GM21447 (cell line): ENCODE data around the gene MRPS16.
"Not testable (repeated sequence)": the region's sequence is repeated elsewhere in the genome, so short reads cannot be mapped to it uniquely, and the experiment has no call there.

ENCODE experiments used
- ATAC-seq: cut with Tn5 transposase; IDR thresholded peaks from one replicate; pipeline ENCODE4 v1.9.1; 2021; ENCODE audit not compliant: unreplicated experiment

The MRPS16 gene

DNA sequence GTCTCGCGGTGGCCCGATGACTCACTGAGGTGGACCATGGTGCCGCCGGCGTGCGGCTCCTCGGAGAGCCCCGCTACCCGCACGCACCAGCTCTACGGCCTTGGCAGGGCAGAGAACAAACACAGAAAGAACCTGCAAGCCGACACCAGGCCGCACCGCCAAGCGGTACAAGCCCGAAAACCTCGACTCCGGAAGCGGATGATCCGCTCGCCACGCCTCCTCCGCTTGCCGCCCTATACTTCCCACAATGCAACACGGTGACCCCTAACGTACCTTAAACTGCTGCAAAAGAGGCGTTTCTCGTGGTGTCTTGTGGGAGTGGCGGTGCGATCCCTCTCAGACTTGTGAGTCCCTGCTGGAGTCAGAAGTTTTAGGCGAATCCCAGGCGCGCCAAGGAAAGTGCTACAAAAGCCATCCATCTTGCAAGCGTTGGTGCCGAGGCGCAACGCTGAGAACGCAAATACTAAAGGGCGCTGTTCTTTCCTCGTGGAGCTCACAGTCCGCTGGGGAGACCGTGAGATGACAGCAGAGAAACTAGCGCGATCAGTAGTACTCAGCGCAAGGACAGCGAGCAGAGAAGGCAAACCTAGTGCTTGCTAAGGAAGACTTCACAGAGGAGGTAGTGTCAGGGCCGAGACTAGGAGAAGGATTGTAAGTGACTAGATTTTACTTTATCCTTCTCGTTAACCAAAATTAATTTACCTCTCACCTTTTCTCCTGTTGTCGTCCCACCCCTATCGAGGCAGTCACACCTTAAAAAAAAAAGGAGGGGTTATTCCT, at the start of gene MRPS16:
TSS of gene MRPS16 (minus strand) at position 200 of the 780 bp plus-strand sequence. CDS start at position 38, 162 bp downstream.
- peak; percentile 84 for ATAC-seq

DNA sequence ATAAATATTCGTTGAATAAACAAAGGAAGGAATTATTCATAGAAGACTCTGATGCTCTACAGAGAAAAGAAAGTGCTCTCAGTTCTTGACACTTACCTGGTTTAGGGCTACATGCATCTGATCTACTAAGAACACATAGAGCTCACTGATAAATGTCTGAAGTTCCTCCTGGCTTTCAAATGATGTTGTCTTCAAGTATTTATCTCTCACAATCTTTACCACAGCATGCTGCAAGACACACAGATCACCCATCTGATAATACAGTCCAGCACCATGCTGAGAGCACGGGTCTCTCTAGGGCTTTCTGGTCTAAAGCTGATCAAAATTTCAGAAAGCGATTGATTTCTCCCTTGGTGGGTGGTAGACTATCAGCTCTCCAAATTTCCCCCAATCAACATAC, 44.5 kb upstream of the MRPS16 start:
- no peak for ATAC-seq

DNA sequence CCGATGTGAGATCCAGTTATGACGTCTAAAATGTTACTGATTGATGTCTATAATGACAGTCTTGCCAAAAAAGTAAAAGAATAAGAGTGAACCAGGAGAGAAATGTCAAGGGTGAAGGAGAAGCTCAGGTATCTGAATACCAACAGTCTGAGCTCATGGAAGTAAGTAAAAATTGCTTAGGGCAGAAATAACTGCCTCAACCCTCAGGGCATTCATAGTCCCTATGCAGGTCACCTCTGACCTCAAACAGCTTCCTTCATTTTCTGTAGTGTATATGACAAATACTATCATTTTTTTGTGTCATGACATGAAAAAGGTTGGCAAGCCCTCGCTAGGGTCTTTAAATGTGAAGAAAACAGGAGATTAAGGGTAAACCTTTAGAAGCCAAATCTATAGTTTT, 41.0 kb upstream of the MRPS16 start:
- ATAC-seq, result no peak

DNA sequence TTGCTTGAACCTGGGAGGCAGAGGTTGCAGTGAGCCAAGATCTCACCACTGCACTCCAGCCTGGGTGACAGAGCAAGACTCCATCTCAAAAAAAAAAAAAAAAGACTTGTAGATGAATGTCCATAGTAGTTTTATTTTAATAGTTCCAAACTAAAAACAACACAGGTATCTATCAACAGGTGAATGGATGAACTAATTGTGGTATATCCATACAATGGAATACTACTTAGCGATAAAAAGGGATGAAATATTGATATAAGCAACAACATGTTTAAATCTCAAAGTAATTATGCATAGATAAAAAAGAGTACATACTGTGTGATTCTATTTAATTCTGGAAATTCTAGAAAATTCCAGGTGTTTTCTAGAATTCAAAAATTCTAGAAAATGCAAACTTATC, 37.5 kb upstream of the MRPS16 start:
- no peak for ATAC-seq

DNA sequence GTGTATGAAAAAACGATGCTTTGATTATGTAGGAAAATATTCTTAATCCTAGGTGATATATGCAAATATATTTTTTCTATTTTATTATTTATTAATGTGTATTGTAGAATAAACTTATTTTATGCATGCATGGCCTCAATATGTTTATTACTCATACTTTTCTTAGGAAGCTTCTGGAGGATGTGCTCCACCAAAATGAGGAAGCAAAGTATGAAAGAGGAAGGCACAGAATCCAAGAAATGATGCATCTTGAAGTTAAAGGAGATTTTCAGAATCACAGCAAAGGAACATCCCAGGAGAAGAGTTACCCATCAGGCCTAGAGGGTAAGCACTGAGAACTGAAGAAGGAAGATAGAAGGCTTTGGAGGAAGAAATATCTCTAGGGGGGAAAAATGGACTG, 35.0 kb upstream of the MRPS16 start:
- no peak for ATAC-seq

DNA sequence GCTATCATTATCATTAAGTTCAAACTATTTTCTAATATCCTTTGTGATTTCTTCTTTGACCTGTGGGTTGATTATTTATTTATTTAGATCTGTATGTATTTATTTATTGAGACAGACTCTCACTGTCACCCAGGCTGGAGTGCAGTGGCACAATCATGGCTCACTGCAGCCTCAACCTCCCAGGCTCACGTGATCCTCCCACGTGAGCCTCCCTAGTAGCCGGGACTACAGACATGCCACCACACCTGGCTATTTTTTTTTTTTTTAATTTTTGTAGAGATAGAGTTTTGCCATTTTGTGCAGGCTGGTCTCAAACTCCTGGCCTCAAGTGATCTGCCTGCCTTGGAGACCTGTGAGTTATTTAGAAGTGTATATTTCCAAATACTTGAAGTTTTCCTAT, 28.7 kb upstream of the MRPS16 start:
- ATAC-seq, result no peak

DNA sequence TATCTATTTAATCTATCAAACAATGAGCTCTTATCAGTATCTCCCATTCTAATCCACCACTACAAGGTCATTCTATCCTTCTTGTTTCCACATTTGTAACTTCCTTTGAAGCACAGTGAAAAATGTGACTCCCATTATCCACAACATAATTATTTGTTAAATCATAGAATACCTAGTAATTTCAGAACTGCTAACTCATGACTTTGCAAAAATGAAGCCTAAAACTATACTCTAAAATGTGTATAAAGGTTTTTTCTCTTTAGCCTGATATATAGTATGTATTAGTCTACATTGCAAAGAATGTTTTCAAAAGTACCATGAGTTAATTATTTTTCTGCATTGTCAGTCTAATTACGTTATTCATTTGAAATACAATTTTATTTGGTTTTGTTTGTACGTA, 12.0 kb upstream of the MRPS16 start:
- ATAC-seq, result no peak

DNA sequence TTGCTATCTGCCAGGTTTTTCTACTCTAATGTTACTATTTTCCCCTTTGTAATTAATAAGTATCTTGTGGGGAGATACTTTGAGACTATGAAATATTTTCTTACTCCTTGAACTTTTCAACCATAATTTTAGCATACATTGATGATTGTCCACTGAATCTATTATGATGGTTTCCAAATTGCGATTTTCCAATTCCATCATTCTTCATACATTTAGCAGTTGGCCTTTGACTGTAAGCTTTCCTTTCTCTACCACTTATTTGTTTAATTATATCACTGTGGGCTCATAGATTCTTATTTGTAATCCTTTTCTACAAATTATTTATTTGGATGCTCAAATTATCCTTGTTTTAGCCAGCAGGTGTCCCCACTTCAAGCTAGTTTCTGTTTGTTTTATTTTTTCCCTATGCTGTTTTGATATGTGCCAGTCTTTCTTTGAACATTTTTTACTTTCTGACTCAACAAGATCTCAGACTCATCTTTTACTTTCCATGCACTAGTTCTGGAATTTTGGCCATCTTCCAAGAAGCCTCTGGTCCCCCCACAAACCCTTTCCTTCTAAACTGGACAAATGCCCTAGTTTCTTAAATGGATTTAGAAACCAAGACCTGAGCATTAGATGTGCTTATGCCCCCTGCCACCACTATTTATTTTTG, 11.4 kb upstream of the MRPS16 start:
- ATAC-seq, result no peak

DNA sequence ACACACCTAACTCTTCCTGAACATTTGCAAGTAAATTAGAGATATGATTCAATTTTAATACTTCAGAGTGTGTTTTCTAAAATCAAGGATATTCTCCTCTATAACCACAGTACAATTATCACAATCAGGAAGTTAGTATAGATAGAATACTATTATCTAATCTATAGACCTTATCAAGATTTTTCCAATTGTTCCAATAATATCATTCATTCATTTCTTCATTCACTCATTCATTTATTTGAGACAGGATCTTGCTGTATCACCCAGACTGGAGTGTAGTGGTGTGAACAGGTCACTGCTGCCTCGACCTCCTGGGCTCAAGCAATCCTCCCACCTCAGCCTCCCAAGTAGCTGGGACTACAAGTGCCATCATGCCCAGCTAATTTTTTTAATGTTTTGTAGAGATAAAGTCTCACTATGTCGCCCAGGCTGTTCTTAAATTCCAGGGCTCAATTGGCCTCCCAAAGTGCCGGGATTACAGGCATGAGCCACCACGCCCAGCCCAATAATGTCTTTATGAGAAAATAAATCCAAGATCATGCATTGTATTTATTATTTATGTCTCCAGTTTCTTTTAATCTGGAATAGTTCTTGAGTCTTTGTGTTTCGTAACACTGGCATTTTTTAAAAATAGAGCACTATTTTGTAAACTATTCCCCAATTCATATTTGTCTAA, 10.6 kb upstream of the MRPS16 start:
- no peak for ATAC-seq

DNA sequence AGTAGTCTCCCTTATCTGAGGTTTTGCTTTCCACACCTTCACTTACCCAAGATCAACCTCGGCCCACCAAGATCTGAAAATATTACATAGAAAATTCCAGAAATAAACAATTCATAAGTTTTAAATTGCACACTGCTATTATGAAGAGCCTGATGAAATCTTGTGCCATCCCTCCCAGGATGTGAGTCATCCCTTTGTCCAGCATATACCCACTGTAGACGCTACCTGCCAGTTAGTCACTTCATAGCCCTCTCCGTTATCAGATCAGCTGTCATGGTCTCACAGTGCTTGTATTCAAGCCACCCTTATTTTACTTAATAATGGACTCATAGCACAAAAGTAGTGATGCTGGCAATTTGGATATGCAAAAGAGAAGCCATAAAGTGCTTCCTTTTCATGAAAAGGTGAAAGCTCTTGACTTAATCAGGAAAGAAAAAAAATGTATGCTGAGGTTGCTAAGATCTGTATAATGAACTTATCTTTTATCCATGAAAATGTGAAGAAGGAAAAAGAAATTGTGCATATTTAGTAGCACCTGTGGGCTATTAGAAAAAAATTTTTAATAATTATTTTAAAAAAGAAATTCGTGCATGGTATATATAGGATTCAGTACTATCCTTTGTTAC, 9.8 kb upstream of the MRPS16 start:
- no peak for ATAC-seq

DNA sequence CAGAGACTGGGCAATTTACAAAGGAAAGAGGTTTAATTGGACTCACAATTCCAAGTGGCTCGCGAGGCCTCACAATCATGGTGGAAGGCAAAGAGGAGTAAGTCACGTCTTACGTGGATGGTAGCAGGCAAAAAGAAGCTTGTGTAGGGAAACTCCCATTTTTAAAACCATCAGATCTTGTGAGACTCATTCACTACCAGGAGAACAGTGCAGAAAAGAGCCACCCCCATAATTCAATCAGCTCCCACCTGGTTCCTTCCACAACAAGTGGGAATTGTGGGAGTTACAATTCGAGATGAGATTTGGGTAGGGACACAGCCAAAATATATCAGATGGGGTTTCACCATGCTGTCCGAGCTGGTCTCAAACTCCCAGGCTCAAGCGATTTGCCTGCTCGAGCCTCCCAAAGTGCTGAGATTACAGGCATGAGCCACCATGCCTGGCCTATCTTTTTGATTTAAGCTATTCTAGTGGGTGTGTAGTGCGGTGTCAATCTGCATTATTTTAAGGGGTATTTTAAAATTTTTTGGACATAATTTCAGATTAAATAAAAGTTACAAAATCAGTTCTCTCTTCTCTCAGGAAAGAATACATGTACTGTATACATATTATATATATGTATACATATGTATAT, 9.0 kb upstream of the MRPS16 start:
- no peak for ATAC-seq

DNA sequence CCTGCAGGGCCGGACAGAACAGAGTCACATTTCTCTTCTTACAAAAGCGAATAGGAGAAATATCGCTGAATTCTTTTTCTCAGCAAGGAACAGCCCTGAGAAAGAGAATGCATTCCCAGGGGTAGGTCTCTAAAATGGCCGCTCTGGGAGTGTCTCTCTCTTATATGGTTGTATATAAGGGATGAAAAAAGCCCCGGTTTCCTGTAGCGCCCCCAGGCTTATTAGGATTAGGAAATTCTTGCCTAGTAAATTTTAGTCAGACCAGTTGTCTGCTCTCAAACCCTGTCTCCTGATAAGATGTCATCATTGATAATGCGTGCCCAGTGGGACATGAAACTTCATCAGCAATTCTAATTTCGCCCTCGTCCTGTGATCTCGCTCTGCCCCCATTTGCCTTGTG, 6.2 kb upstream of the MRPS16 start:
- not testable (repeated sequence) for ATAC-seq

DNA sequence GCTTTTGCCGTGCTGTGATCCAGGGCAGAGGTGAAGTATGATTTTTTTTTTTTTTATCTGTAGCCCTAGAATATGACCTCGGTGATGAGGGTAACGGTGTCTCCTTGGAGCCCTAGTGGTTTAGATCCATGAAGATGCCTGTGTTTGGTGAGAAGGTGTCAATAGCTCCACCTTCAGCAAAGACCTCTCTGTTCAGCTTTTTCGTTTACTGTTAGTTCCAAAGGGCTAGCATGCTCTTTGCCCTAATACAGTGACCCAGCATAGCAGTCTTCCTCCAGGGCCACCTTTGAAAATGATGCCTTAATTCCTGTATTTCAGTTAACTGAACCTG, 746 bp upstream of the MRPS16 start:
- peak; percentile 28 for ATAC-seq

DNA sequence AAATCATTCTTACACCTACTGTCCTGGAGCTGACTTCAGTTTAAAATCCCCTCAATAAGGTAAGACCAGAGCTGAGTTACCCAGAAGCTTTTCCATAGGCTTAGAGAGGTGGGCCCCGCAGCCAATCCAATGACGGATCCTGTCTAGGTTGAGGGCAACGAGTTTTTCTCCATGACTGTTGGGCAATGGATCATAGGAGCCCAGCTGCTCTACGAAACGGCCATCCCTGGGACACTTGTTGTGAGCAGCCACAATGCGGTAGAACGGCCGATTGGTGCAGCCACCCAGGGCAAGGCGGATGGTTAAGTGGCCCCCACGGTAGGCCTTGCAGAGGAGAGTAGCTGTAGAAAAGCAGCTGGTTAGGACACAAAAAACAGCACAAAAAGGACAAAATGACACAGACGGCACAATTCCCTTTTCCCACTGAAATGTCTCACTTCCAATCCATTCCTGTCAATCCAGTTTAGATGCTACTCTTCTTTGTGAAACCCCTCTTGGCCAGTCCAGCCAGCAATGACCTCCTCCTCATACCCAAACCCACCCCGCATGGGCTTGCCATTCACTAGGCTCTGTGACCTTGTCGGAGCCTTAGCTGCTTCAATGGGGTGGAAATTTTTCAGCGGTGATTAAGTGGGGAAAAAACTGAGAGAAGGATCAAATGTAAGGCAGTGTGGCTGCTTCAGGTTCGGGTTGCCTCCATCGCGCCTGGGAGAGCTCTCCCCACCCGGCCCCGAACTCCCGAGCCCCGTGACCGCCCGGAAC, 580 bp downstream of the MRPS16 start:
- ATAC-seq, result peak; percentile 46

DNA sequence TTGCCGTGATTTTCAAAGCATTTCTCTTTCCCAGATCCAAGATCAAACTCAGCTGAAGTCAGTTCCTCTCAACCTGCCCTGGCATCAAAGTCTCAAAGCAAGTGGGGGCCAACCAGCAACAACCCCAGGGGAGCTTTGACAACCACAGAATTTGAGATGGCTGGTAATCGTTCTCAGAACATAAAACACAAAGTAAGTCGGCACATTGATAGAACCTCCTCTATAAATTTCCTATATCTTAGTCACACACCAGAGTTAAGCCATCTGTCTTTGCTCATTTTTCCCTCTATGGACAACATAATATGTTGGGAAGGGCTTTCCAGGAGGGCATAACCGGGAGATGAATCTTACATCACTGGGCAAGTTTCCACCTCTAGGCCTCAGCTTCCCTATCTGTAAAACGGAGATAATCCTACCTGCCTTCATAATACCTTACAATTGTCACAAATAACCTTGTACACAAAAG, 4.2 kb downstream of the MRPS16 start:
- ATAC-seq, result no peak

DNA sequence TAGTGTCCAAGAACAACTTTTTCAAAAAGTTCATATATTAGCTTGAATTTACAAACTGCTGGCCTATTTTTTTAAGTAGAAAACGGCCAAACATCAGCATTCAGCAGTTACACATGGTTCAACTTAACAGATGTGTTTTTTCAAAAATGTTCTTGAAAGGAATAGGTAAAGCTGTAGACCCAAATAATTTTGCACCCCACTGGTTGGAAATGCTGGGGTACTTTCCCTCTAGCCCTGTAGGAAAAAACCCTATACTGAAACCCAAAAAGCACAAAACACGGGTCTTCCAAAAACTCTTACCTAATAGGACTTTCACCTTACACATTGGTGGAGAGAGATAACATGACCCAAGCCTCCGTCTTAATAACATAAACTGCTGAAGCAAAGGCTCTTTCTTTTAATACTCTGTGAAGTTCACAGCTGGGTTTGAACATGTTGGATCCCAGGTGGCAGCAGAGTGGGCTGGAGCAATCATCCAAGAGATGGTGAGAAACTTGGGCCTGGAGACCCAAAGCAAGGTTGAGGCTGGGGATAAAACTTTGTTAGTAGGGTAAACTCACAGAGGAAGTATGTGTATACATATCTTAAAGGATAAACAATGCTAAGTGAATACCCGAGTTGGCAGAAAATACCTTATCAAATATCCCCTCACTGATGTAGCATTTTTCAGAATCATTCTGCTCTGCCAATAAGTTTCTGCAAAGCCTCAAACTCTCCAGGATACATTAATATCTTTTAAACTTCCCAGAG, 4.8 kb downstream of the MRPS16 start:
- no peak for ATAC-seq

DNA sequence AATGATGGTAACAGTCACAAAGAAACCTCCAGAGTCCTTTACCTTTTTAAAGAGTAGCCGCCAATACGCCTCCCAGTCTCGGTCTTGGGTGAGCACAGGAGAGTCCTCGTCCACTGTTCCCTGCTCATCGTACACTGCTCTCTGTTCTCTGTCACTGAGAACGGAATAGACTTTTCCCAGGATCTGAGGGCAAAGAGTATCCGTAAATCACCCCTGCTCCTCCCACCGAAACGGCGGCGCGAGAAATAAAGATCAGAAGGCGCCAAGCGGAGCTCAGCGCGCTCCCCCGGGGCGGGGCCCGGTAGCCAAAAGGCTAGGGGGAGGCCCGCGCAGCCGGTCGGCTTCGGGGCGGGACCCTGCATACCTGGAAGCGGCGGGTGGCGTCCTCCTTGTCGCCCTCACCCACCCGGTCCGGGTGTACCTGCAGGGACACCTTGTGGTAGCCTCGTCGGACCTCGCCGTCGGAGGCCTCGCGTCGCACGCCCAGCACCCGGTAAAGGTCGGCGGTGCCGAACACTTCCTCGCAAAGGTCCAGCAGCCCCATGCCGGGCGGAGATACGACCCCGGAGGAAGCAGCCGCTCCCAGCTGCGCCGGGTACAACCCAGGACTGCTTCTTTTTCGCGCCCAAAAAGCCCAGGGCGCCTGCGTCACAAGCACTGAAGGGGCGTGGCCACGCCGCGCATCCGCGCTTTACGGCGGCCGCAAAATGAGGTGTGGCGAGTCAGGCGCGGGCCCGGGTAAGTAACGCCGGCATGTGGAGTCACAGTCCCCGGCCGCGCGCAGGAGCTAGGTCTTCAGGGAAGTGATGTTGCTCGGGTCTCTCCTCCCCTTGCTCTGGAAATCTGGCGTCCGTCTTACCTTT, 5.6 kb downstream of the MRPS16 start, which contains the start of gene DNAJC9:
TSS of gene DNAJC9 (minus strand) at position 610 of the 863 bp plus-strand sequence. CDS start at position 544, 66 bp downstream.
- ATAC-seq, result peak; percentile 77

DNA sequence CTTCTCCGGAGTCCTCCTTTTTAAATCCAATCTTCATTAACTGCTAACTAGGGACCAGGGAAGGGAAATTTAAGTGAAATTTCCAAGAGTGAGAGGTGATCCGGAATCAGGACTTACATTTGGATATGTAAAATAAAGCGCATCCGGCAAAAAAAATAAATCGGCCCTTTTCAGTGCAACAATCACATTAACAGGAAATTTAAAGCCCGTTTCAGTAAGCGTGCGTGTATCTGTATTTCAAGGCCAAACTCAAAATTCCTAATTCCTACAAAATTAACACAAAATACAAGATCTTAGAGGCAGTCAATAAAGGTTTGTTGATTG, 6.2 kb downstream of the MRPS16 start:
- ATAC-seq, result no peak
